Suprapubic skin (tissue), 4 donors: ENCODE results near the gene IGF2R.

Source experiments
- EP300 ChIP-seq: sonication (generic); formaldehyde crosslinking; IDR thresholded peaks from one replicate; pipeline ENCODE4 v1.6.1; 2017; ENCODE audit warnings: antibody characterized with exemption
- POLR2A ChIP-seq, 2 donors: fragments of 450-650 bp; IDR thresholded peaks; one replicate each; pipeline ENCODE4 v1.6.1; 2017; ENCODE audit warnings: antibody characterized with exemption in 2 of 2, mild to moderate bottlenecking in 2 of 2, moderate library complexity in 2 of 2
- POLR2AphosphoS5 ChIP-seq, 3 donors: sonication (generic); formaldehyde crosslinking; IDR thresholded peaks; one replicate each; pipeline ENCODE4 v1.6.1; 2017; ENCODE audit warnings: antibody characterized with exemption in 3 of 3
- TF ChIP-seq, protein P1 (sequence below), 2 donors: fragments of 200-600 bp in 1 of 2; fragments of 450-650 bp in 1 of 2; sonication (generic) in 1 of 2; IDR thresholded peaks; one replicate each; pipeline ENCODE4 v1.5.1; 2016 to 2019; ENCODE audit warnings: antibody characterized with exemption in 2 of 2, mild to moderate bottlenecking in 1 of 2, moderate library complexity in 1 of 2

DNA sequence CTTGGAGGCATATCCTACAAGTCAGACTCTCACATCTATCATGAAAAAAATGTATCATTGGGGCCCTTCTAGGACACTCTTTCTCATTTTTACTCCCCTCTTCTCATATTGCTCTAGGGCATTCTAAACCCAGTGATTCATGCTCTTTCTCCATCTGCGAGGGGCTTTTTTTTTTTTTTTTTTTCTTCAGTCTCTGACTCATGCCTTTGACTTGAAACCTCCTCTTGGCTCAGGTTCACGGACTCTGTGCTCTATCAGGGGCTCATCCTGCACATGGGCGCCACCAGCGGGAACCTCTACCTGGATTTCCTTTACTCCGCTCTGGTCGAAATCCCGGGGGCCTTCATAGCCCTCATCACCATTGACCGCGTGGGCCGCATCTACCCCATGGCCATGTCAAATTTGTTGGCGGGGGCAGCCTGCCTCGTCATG lies 170.6 kb downstream of the IGF2R start:
- TF ChIP-seq, protein P1, sequence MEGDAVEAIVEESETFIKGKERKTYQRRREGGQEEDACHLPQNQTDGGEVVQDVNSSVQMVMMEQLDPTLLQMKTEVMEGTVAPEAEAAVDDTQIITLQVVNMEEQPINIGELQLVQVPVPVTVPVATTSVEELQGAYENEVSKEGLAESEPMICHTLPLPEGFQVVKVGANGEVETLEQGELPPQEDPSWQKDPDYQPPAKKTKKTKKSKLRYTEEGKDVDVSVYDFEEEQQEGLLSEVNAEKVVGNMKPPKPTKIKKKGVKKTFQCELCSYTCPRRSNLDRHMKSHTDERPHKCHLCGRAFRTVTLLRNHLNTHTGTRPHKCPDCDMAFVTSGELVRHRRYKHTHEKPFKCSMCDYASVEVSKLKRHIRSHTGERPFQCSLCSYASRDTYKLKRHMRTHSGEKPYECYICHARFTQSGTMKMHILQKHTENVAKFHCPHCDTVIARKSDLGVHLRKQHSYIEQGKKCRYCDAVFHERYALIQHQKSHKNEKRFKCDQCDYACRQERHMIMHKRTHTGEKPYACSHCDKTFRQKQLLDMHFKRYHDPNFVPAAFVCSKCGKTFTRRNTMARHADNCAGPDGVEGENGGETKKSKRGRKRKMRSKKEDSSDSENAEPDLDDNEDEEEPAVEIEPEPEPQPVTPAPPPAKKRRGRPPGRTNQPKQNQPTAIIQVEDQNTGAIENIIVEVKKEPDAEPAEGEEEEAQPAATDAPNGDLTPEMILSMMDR (IDR thresholded peaks at IDR 0.05), result no peak
- TF ChIP-seq POLR2A (IDR thresholded peaks at IDR 0.05) (no peak), POLR2AphosphoS5 (IDR thresholded peaks at IDR 0.05) (no peak), EP300 (no peak)
